RCC 7860 (cell line): ENCODE results near the gene EZH1.

Experiments
- DNase-seq: peaks from one replicate; pipeline ENCODE4 v3.0.0-alpha.2; 2015; ENCODE audit warnings: low spot score
- FAIRE-seq: peaks from 2 replicates; lab custom pipeline; 2012; peaks lifted over from hg19 to GRCh38; lab: Jason Lieb, UNC

EZH1 gene

GRCh38 chr17:42685831-42686230 lies 59.0 kb downstream of the EZH1 start:
- no peak for DNase-seq
- FAIRE-seq: no peak

GRCh38 chr17:42684929-42685556 lies 59.8 kb downstream of the EZH1 start:
- no peak for FAIRE-seq
- no peak for DNase-seq

GRCh38 chr17:42683407-42684034 lies 61.3 kb downstream of the EZH1 start:
- DNase-seq (no peak), FAIRE-seq (no peak)

- DNase-seq: peak; percentile 28
- FAIRE-seq: no peak
These were observed 62.0 kb downstream of the EZH1 start for GRCh38 chr17:42682722-42683403.

- DNase-seq (peak; percentile 64), FAIRE-seq (peak; percentile 58)
These were observed 62.7 kb downstream of the EZH1 start, which contains the start of gene CNTNAP1 for GRCh38 chr17:42681976-42682721. TSS of gene CNTNAP1 (plus strand) at chr17:42682531. CDS start at chr17:42682830, 299 bp downstream.

GRCh38 chr17:42680331-42680808 lies 64.5 kb downstream of the EZH1 start:
- no peak for FAIRE-seq

GRCh38 chr17:42679492-42680330 lies 65.1 kb downstream of the EZH1 start:
- FAIRE-seq: no peak
- peak; percentile 69 for DNase-seq

More at GRCh38 chr17:42680331-42680808, 64.5 kb downstream of the EZH1 start:
- DNase-seq: peak; percentile 18

GRCh38 chr17:42678951-42679491 lies 65.8 kb downstream of the EZH1 start:
- peak; percentile 69 for DNase-seq
- FAIRE-seq: no peak

GRCh38 chr17:42677921-42678781 lies 66.7 kb downstream of the EZH1 start:
- no peak for FAIRE-seq
- DNase-seq: peak; percentile 92

- DNase-seq: peak; percentile 99
- peak; percentile 83 for FAIRE-seq
These were observed 67.6 kb downstream of the EZH1 start for GRCh38 chr17:42677012-42677857.

- FAIRE-seq: no peak
- peak; percentile 6 for DNase-seq
These were observed 68.3 kb downstream of the EZH1 start, which contains the start of gene PLEKHH3 for GRCh38 chr17:42676424-42677011. TSS of gene PLEKHH3 (minus strand) at chr17:42676994. CDS start at chr17:42676563, 431 bp downstream.

- FAIRE-seq (no peak), DNase-seq (peak; percentile 8)
These were observed 68.8 kb downstream of the EZH1 start for GRCh38 chr17:42675965-42676423.

- no peak for FAIRE-seq
- DNase-seq: no peak
These were observed 69.4 kb downstream of the EZH1 start for GRCh38 chr17:42675348-42675964.

- no peak for FAIRE-seq
These were observed 70.0 kb downstream of the EZH1 start for GRCh38 chr17:42674755-42675347.

GRCh38 chr17:42673885-42674754 lies 70.7 kb downstream of the EZH1 start:
- FAIRE-seq (no peak), DNase-seq (no peak)

More at GRCh38 chr17:42674755-42675347, 70.0 kb downstream of the EZH1 start:
- no peak for DNase-seq
